ENCODE results near the gene PRSS16. TPM values are rescaled to one million over a fixed set of nuclear protein-coding genes. Genes with fewer than 3 reads are reported as not detected.

The PRSS16 gene
- total and polyA plus RNA-seq, 2 experiments from 2014 or later: 8.7 to 11.8 TPM

Other genes starting within 250 kb of the PRSS16 start
- gene POM121L2, start 64.6 kb downstream of the PRSS16 start, total RNA-seq (2014; rRNA removed; shearing (Covaris generic)): 0.07 TPM in 1 of 2 replicates, not detected in the other
- gene POM121L2, start 64.6 kb downstream of the PRSS16 start, polyA plus RNA-seq (2016; fragmentation: Nextera tagmentation; extraction: Ambion mirVana): 0.13 TPM in 1 of 2 replicates, not detected in the other
- 12.6 and 22.5 TPM in 2 replicates for gene ZNF391, start 141.1 kb downstream of the PRSS16 start, total RNA-seq (2014; rRNA removed; shearing (Covaris generic))
- 10.8 and 11.4 TPM in 2 replicates for gene ZNF391, start 141.1 kb downstream of the PRSS16 start, polyA plus RNA-seq (2016; fragmentation: Nextera tagmentation; extraction: Ambion mirVana)
- 7.7 and 10.6 TPM in 2 replicates for gene ZNF184, start 225.4 kb downstream of the PRSS16 start, total RNA-seq (2014; rRNA removed; shearing (Covaris generic))
- gene ZNF184, start 225.4 kb downstream of the PRSS16 start, polyA plus RNA-seq (2016; fragmentation: Nextera tagmentation; extraction: Ambion mirVana): 4.9 and 6.0 TPM in 2 replicates